CD4-positive, CD25-positive, alpha-beta regulatory T cell (primary cell): ENCODE measurements around the gene SEZ6. TPM values are rescaled to one million over a fixed set of nuclear protein-coding genes. Genes with fewer than 3 reads are reported as not detected.

Source experiments
- ATAC-seq, 2 donors: fragments of 150-1000 bp; cut with Tn5 transposase; one replicate each; pipeline ENCODE4 v1.10.0; 2021; ENCODE audit warnings: low read depth in 2 of 2, moderate number of reproducible peaks in 2 of 2, moderate library complexity in 1 of 2
- DNase-seq, 3 donors: peaks; one replicate each; pipeline versions ENCODE4 v3.0.0 to v3.0.0-alpha.2; 2012 to 2022; ENCODE audit warnings: mixed read lengths in 1 of 3
- H3K27ac ChIP-seq: one replicate; pipeline ENCODE4 v1.7.0; 2013; ENCODE audit warnings: mild to moderate bottlenecking, low read length; ENCODE audit not compliant: insufficient read depth, poor library complexity, severe bottlenecking
- H3K27me3 ChIP-seq: one replicate; pipeline ENCODE4 v1.7.0; 2013; ENCODE audit warnings: low read length; ENCODE audit not compliant: control insufficient read depth, insufficient read depth
- H3K36me3 ChIP-seq: one replicate; pipeline ENCODE4 v1.7.0; 2013; ENCODE audit warnings: mild to moderate bottlenecking, low read length, moderate library complexity; ENCODE audit not compliant: control insufficient read depth, insufficient read depth
- H3K4me1 ChIP-seq: 2 replicates; pipeline ENCODE4 v1.7.0; 2013; ENCODE audit warnings: mild to moderate bottlenecking, low read length; ENCODE audit not compliant: insufficient read depth, control insufficient read depth, poor library complexity, severe bottlenecking
- H3K4me3 ChIP-seq: one replicate; pipeline ENCODE4 v1.7.0; 2013; ENCODE audit warnings: low read depth, mild to moderate bottlenecking, low read length, moderate library complexity
- H3K9me3 ChIP-seq, 2 experiments: 1 replicate in 1 of 2; 2 replicates in 1 of 2; pipeline ENCODE4 v1.7.0; 2013; ENCODE audit warnings: low read length in 2 of 2, mild to moderate bottlenecking in 1 of 2, moderate library complexity in 1 of 2; ENCODE audit not compliant: control insufficient read depth in 2 of 2
- H3K27ac Mint-ChIP-seq, 3 donors: one replicate each; pipeline ENCODE4 v1.8.0; 2020 to 2022; ENCODE audit warnings: mild to moderate bottlenecking in 3 of 3, mixed read lengths in 3 of 3, moderate library complexity in 2 of 3
- H3K27me3 Mint-ChIP-seq: one replicate; pipeline ENCODE4 v1.8.0; 2022; ENCODE audit warnings: mild to moderate bottlenecking, mixed read lengths
- H3K36me3 Mint-ChIP-seq: one replicate; pipeline ENCODE4 v1.8.0; 2020; ENCODE audit warnings: mixed read lengths
- H3K4me1 Mint-ChIP-seq, 4 donors: one replicate each; pipeline ENCODE4 v1.8.0; 2020 to 2022; ENCODE audit warnings: mixed read lengths in 4 of 4, mild to moderate bottlenecking in 1 of 4
- H3K4me3 Mint-ChIP-seq, 4 donors: one replicate each; pipeline ENCODE4 v1.8.0; 2020 to 2022; ENCODE audit warnings: mild to moderate bottlenecking in 4 of 4, mixed read lengths in 4 of 4, moderate library complexity in 3 of 4
- H3K9me3 Mint-ChIP-seq, 7 donors: one replicate each; pipeline ENCODE4 v1.8.0; 2020 to 2022; ENCODE audit warnings: mixed read lengths in 7 of 7, mild to moderate bottlenecking in 3 of 7, moderate library complexity in 2 of 7
- polyA plus RNA-seq, 4 donors: library from polyadenylated mRNA; unstranded; fragments of 300-500 nt; fragmentation: Illumina TruSeq; gene quantifications; one replicate each; pipeline ENCODE4 v1.2.3, GENCODE V29; 2021
- total RNA-seq: library from RNA; stranded (reverse); gene quantifications from one replicate; pipeline ENCODE4 v1.2.3, GENCODE V29; 2022

Gene SEZ6
- 0.76 TPM for total RNA-seq
- polyA plus RNA-seq: 1 to 10 TPM in 1 of 4 donors, under 1 TPM in 1, not detected in 2; 0.57 to 1.2 TPM

- Mint-ChIP-seq H3K27me3 (peaks cover 62% of the 10 kb centered on the region), H3K27ac (no peak within 1 kb of the TSS), H3K36me3 (no peaks in the 10 kb centered on the region), H3K9me3 (no peaks in the 10 kb centered on the region), H3K4me3 (peak within 1 kb of the TSS in 2 of 4 donors; percentile 24 to 51), H3K4me1 (peaks cover 0 to 6% (median 0%) of the 10 kb centered on the region in 4 donors)
- DNase-seq (peak; percentile 17 to 52 (median 39)), ATAC-seq (peak; percentile 45)
- H3K27me3 ChIP-seq: peaks cover 22% of the 10 kb centered on the region
- no peak within 1 kb of the TSS for H3K27ac ChIP-seq
- no peak within 1 kb of the TSS for H3K4me3 ChIP-seq
- no peaks in the 10 kb centered on the region for H3K9me3 ChIP-seq
- no peaks in the 10 kb centered on the region for H3K4me1 ChIP-seq
- no peaks in the 10 kb centered on the region for H3K36me3 ChIP-seq
Observed at GRCh38 chr17:29005936-29006511, at the start of gene SEZ6. Gene SEZ6 (minus strand): TSS chr17:29006033. CDS start chr17:29005869, 164 bp downstream.

DNA sequence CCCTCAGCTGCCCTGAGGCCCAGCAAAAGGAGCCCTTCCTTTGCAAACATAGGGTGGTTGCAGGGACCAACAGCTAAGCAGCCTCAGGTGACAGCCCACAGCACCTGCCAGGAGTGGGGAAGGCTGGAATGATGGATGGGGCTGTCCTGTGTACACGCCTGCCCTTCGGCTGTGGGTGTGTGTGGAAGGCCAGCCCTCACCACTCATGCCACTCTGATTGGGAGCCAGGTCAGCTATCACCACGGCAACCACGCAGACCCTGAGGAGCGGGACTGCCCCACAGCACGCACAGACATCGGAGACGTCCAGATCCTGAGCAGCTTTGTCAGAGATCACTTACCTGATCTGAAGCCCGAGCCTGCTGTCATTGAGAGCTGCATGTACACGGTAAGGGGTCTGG, 49.0 kb upstream of the SEZ6 start:
- Mint-ChIP-seq H3K27me3 (peaks cover 2% of the 10 kb centered on the region), H3K4me1 (no peaks in the 10 kb centered on the region), H3K27ac (no peak overlapping the region), H3K9me3 (no peaks in the 10 kb centered on the region), H3K4me3 (no peak overlapping the region), H3K36me3 (no peaks in the 10 kb centered on the region)
- no peaks in the 10 kb centered on the region for H3K9me3 ChIP-seq
- no peak for ATAC-seq
- no peaks in the 10 kb centered on the region for H3K4me1 ChIP-seq
- H3K27me3 ChIP-seq: no peaks in the 10 kb centered on the region
- H3K27ac ChIP-seq: no peak overlapping the region
- no peaks in the 10 kb centered on the region for H3K36me3 ChIP-seq
- no peak for DNase-seq
- no peak overlapping the region for H3K4me3 ChIP-seq

DNA sequence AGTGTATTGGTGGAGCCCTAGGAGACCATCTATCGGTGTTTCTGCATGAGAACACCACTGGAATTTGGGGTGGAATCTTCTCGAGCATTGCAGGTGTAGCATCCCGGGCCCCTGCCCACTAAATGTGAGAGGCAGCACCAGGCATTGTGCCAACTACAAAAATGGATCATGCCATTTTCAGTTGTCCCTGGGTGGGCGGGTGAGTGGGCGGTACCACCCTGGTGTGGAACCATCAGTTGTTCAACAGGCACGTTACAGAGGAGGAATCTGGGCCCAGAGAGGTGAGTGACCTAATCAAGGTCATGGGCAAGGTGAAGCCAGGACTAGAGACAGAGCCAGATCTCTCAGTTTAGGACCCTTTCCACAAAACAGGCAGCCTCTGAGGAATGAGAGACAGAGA, 45.9 kb upstream of the SEZ6 start:
- Histone ChIP-seq H3K27ac (no peak overlapping the region), H3K4me1 (no peaks in the 10 kb centered on the region), H3K9me3 (no peaks in the 10 kb centered on the region), H3K4me3 (no peak overlapping the region), H3K27me3 (no peaks in the 10 kb centered on the region), H3K36me3 (no peaks in the 10 kb centered on the region)
- H3K36me3 Mint-ChIP-seq: no peaks in the 10 kb centered on the region
- H3K27me3 Mint-ChIP-seq: peaks cover 13% of the 10 kb centered on the region
- H3K4me3 Mint-ChIP-seq: no peak overlapping the region
- no peaks in the 10 kb centered on the region for H3K9me3 Mint-ChIP-seq
- ATAC-seq (no peak), DNase-seq (no peak)
- H3K27ac Mint-ChIP-seq: no peak overlapping the region
- no peaks in the 10 kb centered on the region for H3K4me1 Mint-ChIP-seq

DNA sequence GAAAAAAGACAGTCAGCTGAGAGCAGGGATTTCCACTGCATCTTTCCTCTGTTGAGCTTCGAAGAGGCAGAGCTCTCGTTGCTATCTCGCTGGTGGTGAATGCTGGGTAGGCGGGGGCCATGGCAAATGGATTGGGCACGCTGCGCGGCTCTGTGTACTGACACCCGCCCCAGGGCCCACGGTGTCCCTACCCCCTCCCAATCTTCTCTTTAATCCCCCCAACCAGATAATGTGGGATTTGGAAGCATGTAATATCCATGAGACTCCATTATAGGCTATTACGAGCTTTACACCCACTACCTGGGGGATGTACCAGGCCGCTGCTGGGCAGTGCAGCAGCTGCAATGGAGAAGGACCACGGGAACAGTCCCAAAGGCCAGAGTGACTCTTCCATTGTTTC, 45.4 kb upstream of the SEZ6 start:
- H3K27ac ChIP-seq: no peak overlapping the region
- Mint-ChIP-seq H3K4me1 (no peaks in the 10 kb centered on the region), H3K9me3 (no peaks in the 10 kb centered on the region), H3K4me3 (no peak overlapping the region), H3K27me3 (peaks cover 17% of the 10 kb centered on the region), H3K27ac (no peak overlapping the region), H3K36me3 (no peaks in the 10 kb centered on the region)
- no peaks in the 10 kb centered on the region for H3K27me3 ChIP-seq
- no peaks in the 10 kb centered on the region for H3K9me3 ChIP-seq
- no peaks in the 10 kb centered on the region for H3K4me1 ChIP-seq
- no peak overlapping the region for H3K4me3 ChIP-seq
- ATAC-seq (no peak), DNase-seq (no peak)
- no peaks in the 10 kb centered on the region for H3K36me3 ChIP-seq

DNA sequence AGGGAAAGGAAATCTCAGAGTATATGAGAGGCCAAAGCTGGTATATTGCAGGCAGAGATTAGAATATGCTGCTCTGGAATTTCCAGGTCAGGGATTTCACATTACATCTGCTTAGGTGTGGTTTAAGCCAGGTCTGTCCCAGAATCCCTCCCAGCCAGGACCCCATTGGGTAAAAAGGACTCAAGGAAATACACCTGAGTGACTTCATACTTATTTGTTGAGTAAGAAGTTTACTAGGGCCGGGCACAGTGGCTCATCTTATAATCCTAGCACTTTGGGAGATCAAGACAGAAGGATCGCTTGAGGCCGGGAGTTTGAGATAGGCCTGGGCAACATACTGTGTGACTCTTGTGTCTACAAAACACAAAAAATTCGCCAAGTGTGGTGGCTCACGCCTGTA, 44.3 kb upstream of the SEZ6 start:
- no peak overlapping the region for H3K27ac Mint-ChIP-seq
- no peaks in the 10 kb centered on the region for H3K4me1 Mint-ChIP-seq
- no peaks in the 10 kb centered on the region for H3K9me3 ChIP-seq
- no peaks in the 10 kb centered on the region for H3K9me3 Mint-ChIP-seq
- H3K27me3 ChIP-seq: no peaks in the 10 kb centered on the region
- no peaks in the 10 kb centered on the region for H3K4me1 ChIP-seq
- H3K27me3 Mint-ChIP-seq: peaks cover 22% of the 10 kb centered on the region
- DNase-seq (no peak), ATAC-seq (no peak)
- H3K4me3 Mint-ChIP-seq: no peak overlapping the region
- no peak overlapping the region for H3K27ac ChIP-seq
- H3K36me3 Mint-ChIP-seq: peaks cover 5% of the 10 kb centered on the region
- no peak overlapping the region for H3K4me3 ChIP-seq
- H3K36me3 ChIP-seq: no peaks in the 10 kb centered on the region

DNA sequence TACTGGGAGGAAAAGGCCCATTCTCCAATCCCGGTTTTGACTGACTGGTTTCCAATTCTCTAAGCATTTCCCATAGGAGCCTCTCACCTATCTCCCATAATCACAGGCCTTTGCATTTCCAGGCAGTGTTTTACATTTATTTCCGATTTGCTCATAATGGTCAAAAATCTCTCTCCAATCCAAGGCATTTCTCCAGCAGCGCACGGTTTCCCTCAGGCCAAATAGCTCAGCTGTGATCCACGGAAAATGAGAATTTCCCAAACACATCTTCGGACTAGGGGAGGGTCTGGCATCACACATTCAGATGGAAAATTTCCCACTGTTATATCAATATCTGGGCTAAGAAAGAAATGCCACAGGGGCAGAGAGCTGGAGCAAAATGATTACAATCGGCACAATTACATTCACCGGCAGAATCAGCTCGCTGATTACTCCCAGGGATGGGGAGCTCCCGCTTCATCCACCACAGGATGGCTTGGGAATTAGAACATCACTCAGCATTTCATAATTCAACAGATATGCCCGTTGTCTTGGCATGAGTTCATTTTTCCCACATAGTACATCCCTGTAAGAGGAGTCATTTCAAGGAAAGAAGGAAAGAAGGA, 43.8 kb upstream of the SEZ6 start:
- no peaks in the 10 kb centered on the region for H3K4me1 Mint-ChIP-seq
- H3K27me3 Mint-ChIP-seq: peaks cover 22% of the 10 kb centered on the region
- H3K36me3 Mint-ChIP-seq: peaks cover 5% of the 10 kb centered on the region
- no peak overlapping the region for H3K4me3 Mint-ChIP-seq
- no peak overlapping the region for H3K27ac Mint-ChIP-seq
- Histone ChIP-seq H3K36me3 (no peaks in the 10 kb centered on the region), H3K4me3 (no peak overlapping the region), H3K4me1 (no peaks in the 10 kb centered on the region), H3K9me3 (no peaks in the 10 kb centered on the region), H3K27ac (no peak overlapping the region), H3K27me3 (no peaks in the 10 kb centered on the region)
- DNase-seq: no peak
- no peaks in the 10 kb centered on the region for H3K9me3 Mint-ChIP-seq
- no peak for ATAC-seq

- peaks cover 22% of the 10 kb centered on the region for H3K27me3 Mint-ChIP-seq
Observed at GRCh38 chr17:29048440-29049368, 42.9 kb upstream of the SEZ6 start.

More at GRCh38 chr17:29048440-29049368, 42.9 kb upstream of the SEZ6 start:
- Histone ChIP-seq H3K4me3 (no peak overlapping the region), H3K36me3 (no peaks in the 10 kb centered on the region), H3K27me3 (no peaks in the 10 kb centered on the region), H3K4me1 (no peaks in the 10 kb centered on the region), H3K9me3 (no peaks in the 10 kb centered on the region), H3K27ac (no peak overlapping the region)
- Mint-ChIP-seq H3K36me3 (peaks cover 5% of the 10 kb centered on the region), H3K27ac (no peak overlapping the region), H3K4me3 (no peak overlapping the region), H3K9me3 (no peaks in the 10 kb centered on the region), H3K4me1 (no peaks in the 10 kb centered on the region)
- DNase-seq (no peak), ATAC-seq (no peak)
